HFFc6 (cell line): Measurements from ENCODE around the gene AREG. TPM values are rescaled to one million over a fixed set of nuclear protein-coding genes. Genes with fewer than 3 reads are reported as not detected.

Experiments
- DNase-seq: peaks from one replicate; pipeline ENCODE4 v3.0.0-alpha.2; 2018
- H3K27ac Mint-ChIP-seq: 2 replicates; pipeline ENCODE4 v1.8.0; 2020; ENCODE audit warnings: mild to moderate bottlenecking, mixed read lengths
- H3K27me3 Mint-ChIP-seq: 2 replicates; pipeline ENCODE4 v1.8.0; 2021; ENCODE audit warnings: mild to moderate bottlenecking, moderate library complexity, mixed read lengths; ENCODE audit not compliant: insufficient read depth
- H3K36me3 Mint-ChIP-seq: 2 replicates; pipeline ENCODE4 v1.8.0; 2021; ENCODE audit warnings: low read depth, mixed read lengths
- H3K4me1 Mint-ChIP-seq: 2 replicates; pipeline ENCODE4 v1.8.0; 2020; ENCODE audit warnings: low read depth, mixed read lengths
- H3K4me3 Mint-ChIP-seq: 2 replicates; pipeline ENCODE4 v1.8.0; 2020; ENCODE audit warnings: mild to moderate bottlenecking, moderate library complexity, mixed read lengths
- H3K9me3 Mint-ChIP-seq: 2 replicates; pipeline ENCODE4 v1.8.0; 2020; ENCODE audit warnings: mild to moderate bottlenecking, mixed read lengths
- total RNA-seq, 6 experiments: library from RNA; stranded (reverse); fragmentation: NEBNext Ultra II Directional; extraction: Animal tissue kit (Norgen Biotek cat#: 25700); gene quantifications; 2 replicates in 1 of 6; 3 replicates in 5 of 6; pipeline ENCODE4 v1.2.3, GENCODE V29; 2021
- TF ChIP-seq, protein P1 (sequence below): fragments of 200-600 bp; sonication (generic); IDR thresholded peaks from 2 replicates; pipeline ENCODE4 v1.5.0; 2021; ENCODE audit warnings: antibody characterized with exemption, mild to moderate bottlenecking

The AREG gene
- total RNA-seq, 6 experiments from 2014 or later = 0.24 to 0.70 (median 0.45) TPM; not detected in 1

DNA sequence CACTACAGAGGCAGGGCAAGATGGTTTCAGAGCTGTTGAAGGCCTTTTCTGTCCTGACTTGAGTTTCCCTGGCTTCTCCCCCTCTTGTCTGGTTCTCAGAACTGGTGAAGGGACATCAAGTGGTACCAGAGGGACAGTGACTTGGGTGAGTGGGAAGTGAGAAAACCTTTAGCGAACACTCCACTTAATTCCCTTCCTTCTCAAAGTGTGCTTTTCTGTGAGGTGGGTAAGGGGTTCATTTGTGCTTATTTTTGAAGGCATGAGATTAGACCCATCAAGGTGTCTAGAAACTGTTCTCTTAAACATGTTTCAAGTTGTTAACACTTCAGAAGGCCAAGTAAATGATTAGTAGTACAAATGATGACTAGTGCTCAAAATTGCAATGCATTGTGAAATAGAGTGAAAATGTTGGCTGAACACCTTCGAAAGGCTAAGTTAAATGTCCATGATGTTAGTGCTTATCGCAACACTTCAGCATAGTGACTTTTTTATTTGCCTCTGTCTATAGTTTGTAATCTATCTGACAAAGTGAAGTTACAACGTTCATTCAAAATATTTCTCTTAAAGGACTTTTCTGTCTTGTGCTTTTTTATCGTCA is 2.8 kb downstream of the AREG start:
- H3K4me1 Mint-ChIP-seq = peaks cover 73% of the 10 kb centered on the region
- H3K27me3 Mint-ChIP-seq = no peaks in the 10 kb centered on the region
- no peaks in the 10 kb centered on the region for H3K9me3 Mint-ChIP-seq
- H3K36me3 Mint-ChIP-seq = peaks cover 1% of the 10 kb centered on the region; the same call in 1 of the 2 replicates
- H3K27ac Mint-ChIP-seq = no peak overlapping the region
- TF ChIP-seq, protein P1, sequence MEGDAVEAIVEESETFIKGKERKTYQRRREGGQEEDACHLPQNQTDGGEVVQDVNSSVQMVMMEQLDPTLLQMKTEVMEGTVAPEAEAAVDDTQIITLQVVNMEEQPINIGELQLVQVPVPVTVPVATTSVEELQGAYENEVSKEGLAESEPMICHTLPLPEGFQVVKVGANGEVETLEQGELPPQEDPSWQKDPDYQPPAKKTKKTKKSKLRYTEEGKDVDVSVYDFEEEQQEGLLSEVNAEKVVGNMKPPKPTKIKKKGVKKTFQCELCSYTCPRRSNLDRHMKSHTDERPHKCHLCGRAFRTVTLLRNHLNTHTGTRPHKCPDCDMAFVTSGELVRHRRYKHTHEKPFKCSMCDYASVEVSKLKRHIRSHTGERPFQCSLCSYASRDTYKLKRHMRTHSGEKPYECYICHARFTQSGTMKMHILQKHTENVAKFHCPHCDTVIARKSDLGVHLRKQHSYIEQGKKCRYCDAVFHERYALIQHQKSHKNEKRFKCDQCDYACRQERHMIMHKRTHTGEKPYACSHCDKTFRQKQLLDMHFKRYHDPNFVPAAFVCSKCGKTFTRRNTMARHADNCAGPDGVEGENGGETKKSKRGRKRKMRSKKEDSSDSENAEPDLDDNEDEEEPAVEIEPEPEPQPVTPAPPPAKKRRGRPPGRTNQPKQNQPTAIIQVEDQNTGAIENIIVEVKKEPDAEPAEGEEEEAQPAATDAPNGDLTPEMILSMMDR = no peak
- no peak for DNase-seq
- no peak overlapping the region for H3K4me3 Mint-ChIP-seq

DNA sequence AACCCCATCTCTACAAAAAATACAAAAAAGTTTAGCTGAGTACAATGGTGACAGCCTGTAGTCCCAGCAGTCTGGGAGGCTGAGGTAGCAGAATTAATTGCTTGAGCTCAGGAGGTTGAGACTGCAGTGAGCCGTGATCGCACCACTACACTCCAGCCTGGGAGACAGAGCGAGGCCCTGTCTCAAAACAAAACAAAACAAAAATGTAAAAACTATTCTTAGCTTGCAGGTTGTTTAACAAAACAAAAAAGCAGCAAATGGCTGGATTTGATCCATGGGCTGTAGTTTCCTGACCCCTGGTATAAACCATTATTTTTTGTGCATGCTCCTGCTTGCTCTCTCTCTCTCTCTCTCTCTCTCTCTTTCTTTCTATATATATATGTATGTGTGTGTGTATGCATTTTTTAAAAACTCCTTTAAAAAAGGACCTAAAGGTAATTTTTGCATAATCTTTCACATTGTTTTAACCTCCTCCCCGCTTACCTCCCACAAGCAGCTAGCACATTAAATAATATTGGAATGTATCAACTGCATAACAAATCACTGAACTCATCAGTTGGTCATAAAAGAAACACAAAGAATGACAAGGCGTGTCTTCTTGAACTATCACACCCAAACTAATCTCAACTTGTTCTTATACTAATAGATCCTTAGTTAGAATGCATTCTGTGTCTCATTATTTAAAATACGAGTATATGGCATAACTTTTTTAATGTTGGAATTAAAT is 4.8 kb downstream of the AREG start:
- peak; percentile 39 for DNase-seq
- Mint-ChIP-seq H3K9me3 (no peaks in the 10 kb centered on the region), H3K4me1 (peaks cover 78% of the 10 kb centered on the region), H3K27ac (peak overlapping the region; percentile 70), H3K36me3 (peaks cover 8% of the 10 kb centered on the region; the same call in 1 of the 2 replicates), H3K27me3 (no peaks in the 10 kb centered on the region), H3K4me3 (peak overlapping the region; percentile 64)
- TF ChIP-seq, protein P1 = no peak

DNA sequence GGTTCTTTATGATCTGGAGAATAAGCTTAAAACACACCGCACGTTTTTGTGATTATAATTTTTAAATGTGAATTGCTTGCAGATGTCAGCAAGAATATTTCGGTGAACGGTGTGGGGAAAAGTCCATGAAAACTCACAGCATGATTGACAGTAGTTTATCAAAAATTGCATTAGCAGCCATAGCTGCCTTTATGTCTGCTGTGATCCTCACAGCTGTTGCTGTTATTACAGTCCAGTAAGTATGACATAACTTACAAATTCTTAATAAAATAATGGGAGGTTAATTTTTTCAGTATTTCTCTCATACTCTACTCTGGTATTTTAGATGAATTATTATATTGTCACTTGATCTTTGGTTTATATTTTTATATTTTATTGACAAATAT is 5.4 kb downstream of the AREG start:
- no peak for DNase-seq
- Mint-ChIP-seq H3K4me1 (peaks cover 75% of the 10 kb centered on the region), H3K36me3 (peaks cover 8% of the 10 kb centered on the region; the same call in 1 of the 2 replicates), H3K4me3 (peak overlapping the region; percentile 64), H3K9me3 (no peaks in the 10 kb centered on the region), H3K27ac (peak overlapping the region; percentile 70), H3K27me3 (no peaks in the 10 kb centered on the region)
- TF ChIP-seq, protein P1 = no peak

DNA sequence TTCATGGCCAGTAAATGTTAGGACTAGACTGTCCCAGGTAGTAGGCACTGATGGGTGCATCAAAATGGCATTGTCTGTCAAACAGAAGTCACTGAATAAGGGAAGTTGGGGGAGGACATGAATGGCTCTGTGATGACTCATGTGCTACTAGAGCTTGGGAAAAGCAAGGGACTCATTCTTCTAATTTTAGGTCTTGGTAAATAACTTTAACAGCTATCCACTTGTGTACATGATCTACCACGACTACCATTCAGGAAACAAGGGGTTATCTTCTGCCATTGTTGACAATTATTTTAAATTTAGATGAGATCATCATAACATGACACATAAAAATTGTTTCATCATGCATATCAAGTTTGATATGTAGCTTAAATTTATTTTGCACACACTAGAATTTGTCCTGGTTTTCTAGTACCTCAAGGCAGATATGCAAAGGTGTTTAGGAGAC is 6.3 kb downstream of the AREG start:
- H3K27ac Mint-ChIP-seq = peak overlapping the region; percentile 36

DNA sequence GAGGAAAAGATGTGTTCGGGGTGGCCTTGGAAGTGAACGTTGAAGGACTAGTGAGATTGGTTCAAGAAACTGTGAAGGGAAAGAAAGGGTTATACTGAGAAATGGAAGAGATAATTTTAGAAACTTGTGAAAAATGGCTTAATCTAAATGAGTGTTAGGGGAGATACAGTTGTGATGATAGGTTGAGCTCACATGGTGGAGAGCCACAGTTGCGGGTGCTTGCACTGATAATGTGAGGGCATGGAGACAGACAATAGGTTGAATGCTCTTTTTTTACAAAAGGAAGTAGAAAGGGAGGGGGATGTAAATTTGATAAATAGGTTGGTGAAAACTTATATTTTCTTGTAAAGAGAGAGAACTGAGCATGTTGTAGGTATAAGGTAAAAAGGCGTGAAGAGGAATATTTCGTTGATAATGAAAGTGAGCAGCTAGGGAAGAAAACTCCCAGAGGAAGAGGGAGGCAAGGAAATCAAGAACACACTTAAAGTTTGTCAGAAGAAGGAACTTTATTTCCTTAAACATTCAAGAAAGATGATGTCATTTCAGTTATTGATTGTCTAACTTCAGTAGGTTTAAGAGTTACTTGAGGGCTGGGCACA is 8.2 kb downstream of the AREG start:
- H3K9me3 Mint-ChIP-seq = no peaks in the 10 kb centered on the region
- peaks cover 8% of the 10 kb centered on the region; the same call in 1 of the 2 replicates for H3K36me3 Mint-ChIP-seq
- no peak overlapping the region for H3K27ac Mint-ChIP-seq
- TF ChIP-seq, protein P1 = no peak
- H3K4me1 Mint-ChIP-seq = peaks cover 53% of the 10 kb centered on the region
- no peak overlapping the region for H3K4me3 Mint-ChIP-seq
- H3K27me3 Mint-ChIP-seq = no peaks in the 10 kb centered on the region; the same call in 1 of the 2 replicates
- no peak for DNase-seq

More for the DNA sequence above, 6.3 kb downstream of the AREG start:
- Mint-ChIP-seq H3K4me1 (peaks cover 69% of the 10 kb centered on the region), H3K36me3 (peaks cover 8% of the 10 kb centered on the region; the same call in 1 of the 2 replicates), H3K4me3 (peak overlapping the region; percentile 37; the same call in 1 of the 2 replicates), H3K9me3 (no peaks in the 10 kb centered on the region), H3K27me3 (no peaks in the 10 kb centered on the region; the same call in 1 of the 2 replicates)
- TF ChIP-seq, protein P1 = no peak
- peak; percentile 67 for DNase-seq
